OCI-LY7 (cell line): Measurements from ENCODE around the gene BMP8B. TPM values are rescaled to one million over a fixed set of nuclear protein-coding genes. Genes with fewer than 3 reads are reported as not detected.

ENCODE experiments used
- BruUV-seq: library from RNA; stranded (reverse); fragments of 400-500 nt; replicated peaks from 2 replicates; lab custom pipeline; 2021; lab: Mats Ljungman, UMichigan
- CTCF ChIA-PET: fragments of 300-600 bp; sonication (Branson Sonifier 250); formaldehyde crosslinking; loops from one replicate; lab custom pipeline; 2022; ENCODE audit warnings: antibody characterized with exemption; ENCODE audit not compliant: unreplicated experiment; lab: Charles Lee
- POLR2A ChIA-PET: fragments of 300-600 bp; sonication (Branson Sonifier 250); formaldehyde crosslinking; loops from one replicate; lab custom pipeline; 2022; ENCODE audit warnings: antibody characterized with exemption; lab: Charles Lee
- DNase-seq: peaks from one replicate; pipeline ENCODE4 v3.0.0-alpha.2; 2015; ENCODE audit warnings: low spot score
- H2AFZ ChIP-seq: fragments of 200-600 bp; sonication (generic), shearing (Covaris generic); 2 replicates; pipeline ENCODE4 v1.6.1; 2014; ENCODE audit warnings: mild to moderate bottlenecking, antibody characterized with exemption, low read length, moderate library complexity
- H3K27ac ChIP-seq: fragments of 200-600 bp; sonication (generic); 2 replicates; pipeline ENCODE4 v1.5.1; 2014; ENCODE audit warnings: mixed run types, low read depth, mild to moderate bottlenecking, moderate library complexity, low read length, inconsistent platforms; ENCODE audit not compliant: poor library complexity, severe bottlenecking
- H3K36me3 ChIP-seq: fragments of 200-600 bp; sonication (generic); 2 replicates; pipeline ENCODE4 v1.6.1; 2014; ENCODE audit warnings: mild to moderate bottlenecking, antibody characterized with exemption, low read length, moderate library complexity, mixed read lengths; ENCODE audit not compliant: insufficient read depth
- H3K4me1 ChIP-seq: fragments of 200-600 bp; sonication (generic); 2 replicates; pipeline ENCODE4 v1.5.1; 2014; ENCODE audit warnings: mild to moderate bottlenecking, low read length; ENCODE audit not compliant: insufficient read depth, poor library complexity, severe bottlenecking
- H3K4me2 ChIP-seq: fragments of 200-600 bp; sonication (generic); 2 replicates; pipeline ENCODE4 v1.6.1; 2014; ENCODE audit warnings: mild to moderate bottlenecking, low read length
- H3K4me3 ChIP-seq: fragments of 200-600 bp; sonication (generic); 2 replicates; pipeline ENCODE4 v1.5.1; 2014; ENCODE audit warnings: mild to moderate bottlenecking, low read depth, low read length; ENCODE audit not compliant: poor library complexity, severe bottlenecking
- H3K79me2 ChIP-seq: fragments of 200-600 bp; sonication (generic); 2 replicates; pipeline ENCODE4 v1.6.1; 2016; ENCODE audit warnings: low read depth, mild to moderate bottlenecking, low read length, moderate library complexity, mixed read lengths; ENCODE audit not compliant: insufficient read depth
- H3K9me2 ChIP-seq: fragments of 200-600 bp; sonication (generic); 2 replicates; pipeline ENCODE4 v1.6.1; 2016; ENCODE audit warnings: mild to moderate bottlenecking, low read length, mixed read lengths; ENCODE audit not compliant: insufficient read depth
- H3K9me3 ChIP-seq: fragments of 200-600 bp; sonication (generic); 2 replicates; pipeline ENCODE4 v1.6.1; 2014; ENCODE audit warnings: mild to moderate bottlenecking, mixed run types, low read length, mixed read lengths
- H4K20me1 ChIP-seq: fragments of 200-600 bp; sonication (generic); 2 replicates; pipeline ENCODE4 v1.6.1; 2014; ENCODE audit warnings: mild to moderate bottlenecking, antibody characterized with exemption, low read length, moderate library complexity, mixed read lengths; ENCODE audit not compliant: insufficient read depth
- CTCF ChIP-seq: fragments of 200-600 bp; sonication (generic); conservative IDR thresholded peaks from 2 replicates; pipeline ENCODE4 v1.5.1; 2014; ENCODE audit warnings: mild to moderate bottlenecking, antibody characterized with exemption, low read length, moderate library complexity, mixed read lengths
- EZH2phosphoT487 ChIP-seq: fragments of 200-600 bp; sonication (generic); IDR thresholded peaks from 2 replicates; pipeline ENCODE4 v1.6.1; 2018; ENCODE audit warnings: low read depth, borderline replicate concordance, mild to moderate bottlenecking, mixed run types, antibody characterized with exemption, low read length, moderate library complexity, mixed read lengths
- intact Hi-C: fragments of 100-400 bp; cut with micrococcal nuclease; formaldehyde crosslinking; loops from one replicate; pipeline ENCODE4 v1.10.0; 2022; ENCODE audit not compliant: unreplicated experiment
- total RNA-seq, 2 experiments: library from RNA; depleted of rRNA in 1 of 2; stranded (reverse); fragments of >200 nt in 1 of 2; shearing (Covaris generic) in 1 of 2; gene quantifications; 2 replicates each; pipeline ENCODE4 v1.2.3, GENCODE V29; 2014 to 2022

The BMP8B gene
- total RNA-seq, 2 experiments from 2014 or later, result 0.34 TPM; not detected in 1

GRCh38 chr1:39758556-39759435, 29.9 kb downstream of the BMP8B start:
- DNase-seq, result no peak
- Histone ChIP-seq H3K27ac (no peak overlapping the region), H3K79me2 (no peaks in the 10 kb centered on the region), H2AFZ (no peak overlapping the region), H3K9me2 (no peaks in the 10 kb centered on the region), H3K4me2 (no peak overlapping the region), H3K36me3 (peaks cover 54% of the 10 kb centered on the region), H3K9me3 (no peaks in the 10 kb centered on the region), H3K4me3 (no peak overlapping the region), H3K4me1 (no peaks in the 10 kb centered on the region), H4K20me1 (no peaks in the 10 kb centered on the region)
- TF ChIP-seq EZH2phosphoT487 (no peak), CTCF (no peak)
- intact Hi-C loops, result no loop called here
- POLR2A ChIA-PET, result no interaction called here
- BruUV-seq, result no TSS peak
- CTCF ChIA-PET, result no interaction called here

GRCh38 chr1:39757501-39757900, 31.2 kb downstream of the BMP8B start:
- Histone ChIP-seq H2AFZ (no peak overlapping the region), H3K79me2 (no peaks in the 10 kb centered on the region), H3K27ac (no peak overlapping the region), H3K4me3 (no peak overlapping the region), H3K36me3 (peaks cover 67% of the 10 kb centered on the region), H4K20me1 (no peaks in the 10 kb centered on the region), H3K4me2 (no peak overlapping the region), H3K4me1 (no peaks in the 10 kb centered on the region), H3K9me2 (no peaks in the 10 kb centered on the region), H3K9me3 (no peaks in the 10 kb centered on the region)
- no TSS peak for BruUV-seq
- DNase-seq, result no peak
- intact Hi-C loops, result no loop called here
- ChIA-PET POLR2A (no interaction called here), CTCF (no interaction called here)
- TF ChIP-seq EZH2phosphoT487 (no peak), CTCF (no peak)

GRCh38 chr1:39755965-39756659, 32.6 kb downstream of the BMP8B start:
- BruUV-seq, result no TSS peak
- no peak for DNase-seq
- Histone ChIP-seq H3K4me1 (no peaks in the 10 kb centered on the region), H3K9me3 (no peaks in the 10 kb centered on the region), H3K4me2 (no peak overlapping the region), H3K4me3 (no peak overlapping the region), H4K20me1 (no peaks in the 10 kb centered on the region), H3K27ac (no peak overlapping the region), H3K9me2 (no peaks in the 10 kb centered on the region), H2AFZ (no peak overlapping the region), H3K36me3 (peaks cover 81% of the 10 kb centered on the region), H3K79me2 (no peaks in the 10 kb centered on the region)
- TF ChIP-seq EZH2phosphoT487 (no peak), CTCF (no peak)
- ChIA-PET CTCF (no interaction called here), POLR2A (no interaction called here)
- intact Hi-C loops, result no loop called here
